OCI-LY1 (cell line): Measurements from ENCODE around the gene TYRP1.

ENCODE experiments used
- H2AFZ ChIP-seq: fragments of 200-600 bp; sonication (generic), shearing (Covaris generic); 2 replicates; pipeline ENCODE4 v1.6.0; 2014; ENCODE audit warnings: antibody characterized with exemption, mild to moderate bottlenecking, low read length
- H3F3A ChIP-seq: fragments of 200-600 bp; sonication (generic), shearing (Covaris generic); 2 replicates; pipeline ENCODE4 v1.6.0; 2014; ENCODE audit warnings: mild to moderate bottlenecking, antibody characterized with exemption, low read length, moderate library complexity; ENCODE audit not compliant: insufficient read depth
- H3K27ac ChIP-seq: fragments of 200-600 bp; sonication (generic); 2 replicates; pipeline ENCODE4 v1.5.1; 2014; ENCODE audit warnings: low read length, mixed run types, mild to moderate bottlenecking, low read depth; ENCODE audit not compliant: poor library complexity, severe bottlenecking
- H3K27me3 ChIP-seq: fragments of 200-600 bp; sonication (generic); 2 replicates; pipeline ENCODE4 v1.6.0; 2014; ENCODE audit warnings: antibody characterized with exemption, mild to moderate bottlenecking, low read length, moderate library complexity; ENCODE audit not compliant: insufficient read depth
- H3K36me3 ChIP-seq: fragments of 200-600 bp; sonication (generic); 2 replicates; pipeline ENCODE4 v1.6.1; 2014; ENCODE audit warnings: mild to moderate bottlenecking, antibody characterized with exemption, low read length, moderate library complexity, mixed read lengths; ENCODE audit not compliant: insufficient read depth
- H3K4me1 ChIP-seq: fragments of 200-600 bp; sonication (generic); 2 replicates; pipeline ENCODE4 v1.5.1; 2014; ENCODE audit warnings: mild to moderate bottlenecking, low read length, moderate library complexity; ENCODE audit not compliant: insufficient read depth, severe bottlenecking
- H3K4me2 ChIP-seq: fragments of 200-600 bp; sonication (generic), shearing (Covaris generic); 2 replicates; pipeline ENCODE4 v1.6.1; 2014; ENCODE audit warnings: low read length
- H3K4me3 ChIP-seq: fragments of 200-600 bp; sonication (generic); 2 replicates; pipeline ENCODE4 v1.5.1; 2014; ENCODE audit warnings: low read length, low read depth, mild to moderate bottlenecking, mixed read lengths; ENCODE audit not compliant: poor library complexity, severe bottlenecking
- H3K79me2 ChIP-seq: fragments of 200-600 bp; shearing (Covaris generic); 2 replicates; pipeline ENCODE4 v1.6.1; 2016; ENCODE audit warnings: mixed run types, low read length, mixed read lengths; ENCODE audit not compliant: insufficient read depth
- H3K9ac ChIP-seq: fragments of 200-600 bp; sonication (generic), shearing (Covaris generic); 2 replicates; pipeline ENCODE4 v1.6.1; 2014; ENCODE audit warnings: mild to moderate bottlenecking, low read length, mixed read lengths
- H3K9me2 ChIP-seq: fragments of 200-600 bp; sonication (generic), shearing (Covaris generic); 2 replicates; pipeline ENCODE4 v1.6.1; 2014; ENCODE audit warnings: low read depth, mild to moderate bottlenecking, low read length, mixed read lengths
- H3K9me3 ChIP-seq: fragments of 200-600 bp; shearing (Covaris generic); 2 replicates; pipeline ENCODE4 v1.6.1; 2014; ENCODE audit warnings: low read length, mixed read lengths
- H4K20me1 ChIP-seq: fragments of 200-600 bp; sonication (generic), shearing (Covaris generic); 2 replicates; pipeline ENCODE4 v1.6.0; 2016; ENCODE audit warnings: mild to moderate bottlenecking, low read length; ENCODE audit not compliant: insufficient read depth
- EZH2 ChIP-seq: fragments of 200-600 bp; sonication (generic), shearing (Covaris generic); IDR thresholded peaks from 2 replicates; pipeline ENCODE4 v1.8.0; 2017; ENCODE audit warnings: borderline replicate concordance, mixed run types, mild to moderate bottlenecking, antibody characterized with exemption, low read length, moderate library complexity, mixed read lengths
- TF ChIP-seq, protein P1 (sequence below): fragments of 200-600 bp; sonication (generic), shearing (Covaris generic); IDR thresholded peaks from 2 replicates; pipeline ENCODE4 v1.5.1; 2017; ENCODE audit warnings: mild to moderate bottlenecking, antibody characterized with exemption, low read length, moderate library complexity, mixed read lengths

TYRP1 gene

GRCh38 chr9:12737871-12738270 lies 44.7 kb downstream of the TYRP1 start:
- no peak overlapping the region for H3K9ac ChIP-seq
- no peaks in the 10 kb centered on the region for H3K9me3 ChIP-seq
- H2AFZ ChIP-seq = no peak overlapping the region
- H3K4me2 ChIP-seq = no peak overlapping the region
- no peaks in the 10 kb centered on the region for H3K9me2 ChIP-seq
- H3K4me3 ChIP-seq = no peak overlapping the region
- no peak for TF ChIP-seq EZH2
- TF ChIP-seq, protein P1, sequence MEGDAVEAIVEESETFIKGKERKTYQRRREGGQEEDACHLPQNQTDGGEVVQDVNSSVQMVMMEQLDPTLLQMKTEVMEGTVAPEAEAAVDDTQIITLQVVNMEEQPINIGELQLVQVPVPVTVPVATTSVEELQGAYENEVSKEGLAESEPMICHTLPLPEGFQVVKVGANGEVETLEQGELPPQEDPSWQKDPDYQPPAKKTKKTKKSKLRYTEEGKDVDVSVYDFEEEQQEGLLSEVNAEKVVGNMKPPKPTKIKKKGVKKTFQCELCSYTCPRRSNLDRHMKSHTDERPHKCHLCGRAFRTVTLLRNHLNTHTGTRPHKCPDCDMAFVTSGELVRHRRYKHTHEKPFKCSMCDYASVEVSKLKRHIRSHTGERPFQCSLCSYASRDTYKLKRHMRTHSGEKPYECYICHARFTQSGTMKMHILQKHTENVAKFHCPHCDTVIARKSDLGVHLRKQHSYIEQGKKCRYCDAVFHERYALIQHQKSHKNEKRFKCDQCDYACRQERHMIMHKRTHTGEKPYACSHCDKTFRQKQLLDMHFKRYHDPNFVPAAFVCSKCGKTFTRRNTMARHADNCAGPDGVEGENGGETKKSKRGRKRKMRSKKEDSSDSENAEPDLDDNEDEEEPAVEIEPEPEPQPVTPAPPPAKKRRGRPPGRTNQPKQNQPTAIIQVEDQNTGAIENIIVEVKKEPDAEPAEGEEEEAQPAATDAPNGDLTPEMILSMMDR = no peak
- no peaks in the 10 kb centered on the region for H4K20me1 ChIP-seq
- H3K79me2 ChIP-seq = no peaks in the 10 kb centered on the region
- no peak overlapping the region for H3K27ac ChIP-seq
- H3K27me3 ChIP-seq = no peaks in the 10 kb centered on the region
- no peaks in the 10 kb centered on the region for H3K4me1 ChIP-seq
- no peaks in the 10 kb centered on the region for H3F3A ChIP-seq
- H3K36me3 ChIP-seq = no peaks in the 10 kb centered on the region

DNA sequence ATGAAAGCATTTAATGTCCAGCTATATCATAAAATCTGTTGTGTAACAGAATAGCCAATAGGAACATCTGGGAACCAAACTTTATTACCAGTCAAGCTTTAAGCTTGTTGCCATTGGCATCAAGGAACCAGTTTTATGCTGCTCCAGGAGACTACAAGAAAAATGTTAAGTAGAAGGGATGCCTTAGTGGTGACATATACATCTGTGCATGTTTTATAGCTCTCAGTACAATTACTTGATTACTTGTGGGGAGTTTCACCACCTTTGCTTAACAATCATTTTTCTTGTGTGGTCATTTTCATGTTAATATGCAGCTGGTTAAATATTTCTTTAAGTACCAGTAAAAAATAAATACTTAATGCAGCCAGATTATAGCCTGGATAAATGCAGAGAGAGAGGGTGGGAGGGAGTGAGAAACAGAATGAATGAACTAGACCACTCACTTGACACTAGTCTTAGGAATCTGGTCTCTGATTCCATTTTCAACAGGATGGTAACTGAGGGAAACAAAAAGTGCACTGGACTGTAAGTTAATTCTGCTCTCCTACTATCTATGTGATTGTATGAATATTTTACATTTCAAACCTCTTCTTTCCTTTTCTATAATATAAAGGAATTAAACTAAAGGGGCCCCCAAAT lies 45.9 kb downstream of the TYRP1 start:
- Histone ChIP-seq H3K9me3 (no peaks in the 10 kb centered on the region), H3K79me2 (no peaks in the 10 kb centered on the region)

DNA sequence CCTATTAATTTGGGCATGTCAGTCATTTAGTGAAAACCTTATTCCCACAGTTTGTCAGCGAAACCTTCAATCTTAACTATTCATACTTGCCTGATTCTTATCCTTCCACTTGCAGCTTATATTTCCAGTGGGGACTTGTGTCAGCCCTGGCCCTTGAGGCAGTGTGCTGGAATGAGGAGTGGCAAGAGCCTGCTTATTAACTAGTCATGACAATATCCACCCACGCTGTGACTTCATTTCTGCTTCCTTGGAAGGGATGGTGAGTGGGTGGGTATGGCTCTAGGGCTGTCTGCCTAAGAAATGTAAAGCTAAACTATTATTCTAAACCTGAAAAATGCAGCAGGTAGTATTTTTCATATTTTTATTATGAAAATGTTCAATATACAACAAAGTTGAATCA lies 47.7 kb downstream of the TYRP1 start:
- no peak for TF ChIP-seq EZH2
- TF ChIP-seq, protein P1 = no peak
- H4K20me1 ChIP-seq = no peaks in the 10 kb centered on the region

More for the DNA sequence above, 45.9 kb downstream of the TYRP1 start:
- Histone ChIP-seq H3K27ac (no peak overlapping the region), H3K27me3 (no peaks in the 10 kb centered on the region), H3F3A (no peaks in the 10 kb centered on the region), H3K4me2 (no peak overlapping the region), H3K9ac (no peak overlapping the region), H3K9me2 (no peaks in the 10 kb centered on the region), H3K4me3 (no peak overlapping the region), H3K4me1 (no peaks in the 10 kb centered on the region), H2AFZ (no peak overlapping the region), H4K20me1 (no peaks in the 10 kb centered on the region), H3K36me3 (no peaks in the 10 kb centered on the region)
- TF ChIP-seq, protein P1 = no peak
- no peak for TF ChIP-seq EZH2

More for the DNA sequence above, 47.7 kb downstream of the TYRP1 start:
- no peaks in the 10 kb centered on the region for H3K9me3 ChIP-seq
- no peaks in the 10 kb centered on the region for H3K27me3 ChIP-seq
- H3K9me2 ChIP-seq = no peaks in the 10 kb centered on the region
- H3K9ac ChIP-seq = no peak overlapping the region
- no peak overlapping the region for H3K4me2 ChIP-seq
- H3K4me3 ChIP-seq = no peak overlapping the region
- H3K79me2 ChIP-seq = no peaks in the 10 kb centered on the region
- H3F3A ChIP-seq = no peaks in the 10 kb centered on the region
- no peaks in the 10 kb centered on the region for H3K36me3 ChIP-seq
- H3K27ac ChIP-seq = no peak overlapping the region
- no peaks in the 10 kb centered on the region for H3K4me1 ChIP-seq
- no peak overlapping the region for H2AFZ ChIP-seq
